ENCODE results near the gene TMEM178B.

The TMEM178B gene

GRCh38 chr7:141408440-141408839 is 334.6 kb downstream of the TMEM178B start:
- no peak overlapping the region for H3K9ac ChIP-seq
- 0 out of 20 replicates have a peak, but pooled peaks cover 0 to 3% (median 0%) of the 10 kb centered on the region in 10 experiments for H3K4me1 ChIP-seq
- TF ChIP-seq Cebpa-rat (IDR thresholded peaks at IDR 0.05): no peak
- no peak overlapping the region for H3K27ac ChIP-seq
- H3K4me3 ChIP-seq: no peak overlapping the region
- H4K20me1 ChIP-seq: no peaks in the 10 kb centered on the region
- H3K4me2 ChIP-seq: no peak overlapping the region
- no peaks in the 10 kb centered on the region for H3K9me3 ChIP-seq (replicated peaks in 1 of 11)
- no peaks in the 10 kb centered on the region for H3K36me3 ChIP-seq
- no peaks in the 10 kb centered on the region for H3K27me3 ChIP-seq

- no peaks in the 10 kb centered on the region for H4K20me1 ChIP-seq
- H3K9me3 ChIP-seq (replicated peaks in 1 of 11): no peaks in the 10 kb centered on the region
- H3K36me3 ChIP-seq: no peaks in the 10 kb centered on the region
- H3K4me3 ChIP-seq: no peak overlapping the region
- 0 out of 20 replicates have a peak, but pooled peaks cover 0 to 3% (median 0%) of the 10 kb centered on the region in 10 experiments for H3K4me1 ChIP-seq
- H3K27ac ChIP-seq: no peak overlapping the region
- no peak for TF ChIP-seq Cebpa-rat (IDR thresholded peaks at IDR 0.05)
- no peaks in the 10 kb centered on the region for H3K27me3 ChIP-seq
- H3K9ac ChIP-seq: no peak overlapping the region
- H3K4me2 ChIP-seq: no peak overlapping the region
Observed at GRCh38 chr7:141409219-141409618, 335.4 kb downstream of the TMEM178B start.

- Histone ChIP-seq H4K20me1 (no peaks in the 10 kb centered on the region), H3K4me3 (no peak overlapping the region), H3K36me3 (no peaks in the 10 kb centered on the region), H3K9me3 (replicated peaks in 1 of 11) (no peaks in the 10 kb centered on the region), H3K27me3 (no peaks in the 10 kb centered on the region), H3K9ac (no peak overlapping the region), H3K4me2 (no peak overlapping the region), H3K4me1 (0 out of 20 replicates have a peak, but pooled peaks cover 0 to 3% (median 0%) of the 10 kb centered on the region in 10 experiments), H3K27ac (no peak overlapping the region)
- TF ChIP-seq Cebpa-rat (IDR thresholded peaks at IDR 0.05): no peak
Observed at GRCh38 chr7:141409801-141410329, 336.0 kb downstream of the TMEM178B start.

GRCh38 chr7:141410353-141411000 is 336.6 kb downstream of the TMEM178B start:
- no peak for TF ChIP-seq Cebpa-rat (IDR thresholded peaks at IDR 0.05)
- H3K36me3 ChIP-seq: no peaks in the 10 kb centered on the region
- H3K4me3 ChIP-seq: no peak overlapping the region
- no peak overlapping the region for H3K9ac ChIP-seq
- H3K4me2 ChIP-seq: no peak overlapping the region
- no peaks in the 10 kb centered on the region for H4K20me1 ChIP-seq
- H3K27me3 ChIP-seq: no peaks in the 10 kb centered on the region
- H3K9me3 ChIP-seq (replicated peaks in 1 of 11): no peaks in the 10 kb centered on the region
- H3K27ac ChIP-seq: no peak overlapping the region
- 0 out of 20 replicates have a peak, but pooled peaks cover 0 to 3% (median 0%) of the 10 kb centered on the region in 10 experiments for H3K4me1 ChIP-seq

- Histone ChIP-seq H3K9ac (no peak overlapping the region), H3K9me3 (replicated peaks in 1 of 11) (no peaks in the 10 kb centered on the region), H3K4me2 (no peak overlapping the region), H3K36me3 (no peaks in the 10 kb centered on the region), H3K27ac (no peak overlapping the region), H3K4me1 (0 out of 20 replicates have a peak, but pooled peaks cover 0 to 3% (median 0%) of the 10 kb centered on the region in 10 experiments), H3K4me3 (no peak overlapping the region), H4K20me1 (no peaks in the 10 kb centered on the region), H3K27me3 (no peaks in the 10 kb centered on the region)
- TF ChIP-seq Cebpa-rat (IDR thresholded peaks at IDR 0.05): peak in 7 of 11 experiments; percentile 51 to 93 (median 78); a peak in 11 of 22 replicates
Observed at GRCh38 chr7:141411133-141411532, 337.3 kb downstream of the TMEM178B start.

- H3K27ac ChIP-seq: no peak overlapping the region
- H3K9ac ChIP-seq: no peak overlapping the region
- no peak overlapping the region for H3K4me3 ChIP-seq
- TF ChIP-seq Cebpa-rat (IDR thresholded peaks at IDR 0.05): no peak
- H3K4me2 ChIP-seq: no peak overlapping the region
- H4K20me1 ChIP-seq: no peaks in the 10 kb centered on the region
- no peaks in the 10 kb centered on the region for H3K9me3 ChIP-seq (replicated peaks in 1 of 11)
- no peaks in the 10 kb centered on the region for H3K27me3 ChIP-seq
- H3K4me1 ChIP-seq: peaks cover 0 to 15% (median 0%) of the 10 kb centered on the region in 10 experiments; a peak in 3 of 20 replicates
- no peaks in the 10 kb centered on the region for H3K36me3 ChIP-seq
Observed at GRCh38 chr7:141415999-141416398, 342.1 kb downstream of the TMEM178B start.

GRCh38 chr7:141416650-141417270 is 342.9 kb downstream of the TMEM178B start:
- Histone ChIP-seq H3K36me3 (no peaks in the 10 kb centered on the region), H3K4me2 (no peak overlapping the region), H3K9ac (no peak overlapping the region), H3K27ac (no peak overlapping the region), H4K20me1 (no peaks in the 10 kb centered on the region), H3K4me1 (peaks cover 0 to 15% (median 0%) of the 10 kb centered on the region in 10 experiments; a peak in 3 of 20 replicates), H3K9me3 (replicated peaks in 1 of 11) (no peaks in the 10 kb centered on the region), H3K4me3 (no peak overlapping the region), H3K27me3 (no peaks in the 10 kb centered on the region)
- no peak for TF ChIP-seq Cebpa-rat (IDR thresholded peaks at IDR 0.05)

- Histone ChIP-seq H3K36me3 (no peaks in the 10 kb centered on the region), H3K4me1 (peaks cover 0 to 15% (median 0%) of the 10 kb centered on the region in 10 experiments; a peak in 3 of 20 replicates), H3K9me3 (replicated peaks in 1 of 11) (no peaks in the 10 kb centered on the region), H4K20me1 (no peaks in the 10 kb centered on the region), H3K4me3 (no peak overlapping the region), H3K27me3 (no peaks in the 10 kb centered on the region), H3K4me2 (peak overlapping the region in 2 of 11 experiments; percentile 26 to 39; a peak in 2 of 22 replicates), H3K27ac (no peak overlapping the region), H3K9ac (no peak overlapping the region)
- no peak for TF ChIP-seq Cebpa-rat (IDR thresholded peaks at IDR 0.05)
Observed at GRCh38 chr7:141417506-141417905, 343.6 kb downstream of the TMEM178B start.

GRCh38 chr7:141418066-141418465 is 344.2 kb downstream of the TMEM178B start:
- no peak for TF ChIP-seq Cebpa-rat (IDR thresholded peaks at IDR 0.05)
- Histone ChIP-seq H3K4me3 (no peak overlapping the region), H3K9me3 (replicated peaks in 1 of 11) (no peaks in the 10 kb centered on the region), H4K20me1 (no peaks in the 10 kb centered on the region), H3K36me3 (no peaks in the 10 kb centered on the region), H3K4me2 (peak overlapping the region in 2 of 11 experiments; percentile 26 to 39; a peak in 2 of 22 replicates), H3K4me1 (peaks cover 0 to 15% (median 0%) of the 10 kb centered on the region in 10 experiments; a peak in 3 of 20 replicates), H3K27ac (no peak overlapping the region), H3K9ac (no peak overlapping the region), H3K27me3 (no peaks in the 10 kb centered on the region)
